ENCODE measurements around the gene EPHA5. TPM values are rescaled to one million over a fixed set of nuclear protein-coding genes. Genes with fewer than 3 reads are reported as not detected.

Gene EPHA5
- total and polyA plus RNA-seq, 7 donors = 0.15 to 0.71 (median 0.28) TPM; not detected in 2

GRCh38 chr4:65653740-65654361, 16.4 kb downstream of the EPHA5 start:
- H3K4me1 ChIP-seq = no peaks in the 10 kb centered on the region
- WGBS, 2 donors = 70 to 81% methylated on average over 6 of the region's 6 CpGs
- no peak for DNase-seq

GRCh38 chr4:65651751-65652150, 18.5 kb downstream of the EPHA5 start:
- WGBS, 2 donors = 57 to 78% methylated on average over 3 of the region's 3 CpGs
- TF ChIP-seq EP300 (IDR thresholded peaks at IDR 0.05) = no peak
- TF ChIP-seq, protein P1, sequence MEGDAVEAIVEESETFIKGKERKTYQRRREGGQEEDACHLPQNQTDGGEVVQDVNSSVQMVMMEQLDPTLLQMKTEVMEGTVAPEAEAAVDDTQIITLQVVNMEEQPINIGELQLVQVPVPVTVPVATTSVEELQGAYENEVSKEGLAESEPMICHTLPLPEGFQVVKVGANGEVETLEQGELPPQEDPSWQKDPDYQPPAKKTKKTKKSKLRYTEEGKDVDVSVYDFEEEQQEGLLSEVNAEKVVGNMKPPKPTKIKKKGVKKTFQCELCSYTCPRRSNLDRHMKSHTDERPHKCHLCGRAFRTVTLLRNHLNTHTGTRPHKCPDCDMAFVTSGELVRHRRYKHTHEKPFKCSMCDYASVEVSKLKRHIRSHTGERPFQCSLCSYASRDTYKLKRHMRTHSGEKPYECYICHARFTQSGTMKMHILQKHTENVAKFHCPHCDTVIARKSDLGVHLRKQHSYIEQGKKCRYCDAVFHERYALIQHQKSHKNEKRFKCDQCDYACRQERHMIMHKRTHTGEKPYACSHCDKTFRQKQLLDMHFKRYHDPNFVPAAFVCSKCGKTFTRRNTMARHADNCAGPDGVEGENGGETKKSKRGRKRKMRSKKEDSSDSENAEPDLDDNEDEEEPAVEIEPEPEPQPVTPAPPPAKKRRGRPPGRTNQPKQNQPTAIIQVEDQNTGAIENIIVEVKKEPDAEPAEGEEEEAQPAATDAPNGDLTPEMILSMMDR (IDR thresholded peaks at IDR 0.05) = no peak
- TF ChIP-seq POLR2AphosphoS5 (IDR thresholded peaks at IDR 0.05) = no peak
- TF ChIP-seq POLR2A (IDR thresholded peaks at IDR 0.05) = no peak
- intact Hi-C loops (cut with DNase I) = no loop called here
- H3K9me3 ChIP-seq = no peaks in the 10 kb centered on the region
- no peaks in the 10 kb centered on the region for H3K27me3 ChIP-seq
- no peak for DNase-seq
- no peak overlapping the region for H3K27ac ChIP-seq
- no peak overlapping the region for H3K4me3 ChIP-seq
- no peaks in the 10 kb centered on the region for H3K36me3 ChIP-seq
- no peaks in the 10 kb centered on the region for H3K4me1 ChIP-seq

More at GRCh38 chr4:65653740-65654361, 16.4 kb downstream of the EPHA5 start:
- no peak for TF ChIP-seq EP300 (IDR thresholded peaks at IDR 0.05)
- TF ChIP-seq, protein P1 (IDR thresholded peaks at IDR 0.05) = no peak
- TF ChIP-seq POLR2A (IDR thresholded peaks at IDR 0.05) = no peak
- no peak for TF ChIP-seq POLR2AphosphoS5 (IDR thresholded peaks at IDR 0.05)
- no peaks in the 10 kb centered on the region for H3K27me3 ChIP-seq
- H3K4me3 ChIP-seq = no peak overlapping the region
- no peaks in the 10 kb centered on the region for H3K9me3 ChIP-seq
- no peaks in the 10 kb centered on the region for H3K36me3 ChIP-seq
- no peak overlapping the region for H3K27ac ChIP-seq
- intact Hi-C loops (cut with DNase I) = no loop called here

DNA sequence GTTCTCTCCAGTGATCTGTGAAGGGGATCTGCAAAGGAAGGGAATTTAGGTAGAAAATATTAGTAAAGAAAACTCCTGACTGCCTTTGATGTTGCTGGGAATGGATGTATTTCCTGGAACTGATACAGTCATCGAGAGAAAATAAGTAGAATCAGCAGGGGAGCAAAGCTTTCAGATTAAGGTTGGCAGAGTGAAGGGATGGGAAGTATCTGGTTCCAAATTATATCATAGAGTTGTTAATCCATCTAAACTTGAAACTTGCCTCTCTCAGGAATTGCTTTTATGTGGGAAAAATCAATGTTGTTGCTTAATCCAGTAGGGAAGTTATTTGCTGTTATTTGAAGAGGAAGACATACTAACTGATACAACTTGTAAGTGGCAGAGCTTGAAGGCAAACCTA, 19.3 kb downstream of the EPHA5 start:
- 50 to 79% methylated on average over 1 of the region's 1 CpG for WGBS, 2 donors
- H3K27ac ChIP-seq = no peak overlapping the region
- H3K4me3 ChIP-seq = no peak overlapping the region
- H3K9me3 ChIP-seq = no peaks in the 10 kb centered on the region
- no peak for DNase-seq
- H3K36me3 ChIP-seq = no peaks in the 10 kb centered on the region
- intact Hi-C loops (cut with DNase I) = no loop called here
- no peaks in the 10 kb centered on the region for H3K4me1 ChIP-seq
- H3K27me3 ChIP-seq = no peaks in the 10 kb centered on the region
- TF ChIP-seq EP300 (IDR thresholded peaks at IDR 0.05) = no peak
- TF ChIP-seq, protein P1 (IDR thresholded peaks at IDR 0.05) = no peak
- TF ChIP-seq POLR2A (IDR thresholded peaks at IDR 0.05) = no peak
- TF ChIP-seq POLR2AphosphoS5 (IDR thresholded peaks at IDR 0.05) = no peak

DNA sequence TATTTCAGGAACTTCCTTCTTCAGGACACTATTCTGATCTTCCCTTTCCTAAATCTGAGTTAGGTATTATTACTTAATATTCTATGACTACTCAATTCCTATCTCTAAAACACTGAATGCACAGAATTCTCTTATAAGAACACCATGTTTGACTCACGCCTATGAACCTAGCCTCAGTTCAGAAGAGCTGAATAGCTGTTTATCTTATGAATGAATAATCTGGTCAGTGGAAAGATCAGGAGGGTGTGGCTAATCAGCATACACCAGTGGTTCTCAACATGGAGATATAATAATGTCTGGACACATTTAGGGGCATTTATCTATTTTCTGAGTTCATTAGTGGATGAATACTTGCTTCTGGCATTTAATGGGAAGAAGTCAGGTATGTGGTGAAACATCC, 24.2 kb downstream of the EPHA5 start:
- TF ChIP-seq POLR2A (IDR thresholded peaks at IDR 0.05) (no peak), POLR2AphosphoS5 (IDR thresholded peaks at IDR 0.05) (no peak), EP300 (IDR thresholded peaks at IDR 0.05) (no peak)
- TF ChIP-seq, protein P1 (IDR thresholded peaks at IDR 0.05) = no peak
- Histone ChIP-seq H3K27me3 (no peaks in the 10 kb centered on the region), H3K27ac (no peak overlapping the region), H3K4me1 (no peaks in the 10 kb centered on the region), H3K4me3 (no peak overlapping the region), H3K9me3 (no peaks in the 10 kb centered on the region), H3K36me3 (no peaks in the 10 kb centered on the region)
- intact Hi-C loops (cut with DNase I) = no loop called here
- DNase-seq = no peak
- 71 to 90% methylated on average over 1 of the region's 1 CpG for WGBS, 2 donors

GRCh38 chr4:65645185-65645584, 25.1 kb downstream of the EPHA5 start:
- H3K4me1 ChIP-seq = no peaks in the 10 kb centered on the region
- no peaks in the 10 kb centered on the region for H3K9me3 ChIP-seq
- H3K27me3 ChIP-seq = no peaks in the 10 kb centered on the region
- DNase-seq = no peak
- H3K27ac ChIP-seq = no peak overlapping the region
- no peaks in the 10 kb centered on the region for H3K36me3 ChIP-seq
- no peak overlapping the region for H3K4me3 ChIP-seq
- no peak for TF ChIP-seq EP300 (IDR thresholded peaks at IDR 0.05)
- TF ChIP-seq POLR2A (IDR thresholded peaks at IDR 0.05) = no peak
- no peak for TF ChIP-seq POLR2AphosphoS5 (IDR thresholded peaks at IDR 0.05)
- TF ChIP-seq, protein P1 (IDR thresholded peaks at IDR 0.05) = no peak
- intact Hi-C loops (cut with DNase I) = no loop called here
- WGBS, 2 donors = 60 to 76% methylated on average over 1 of the region's 1 CpG

All from sigmoid colon (tissue), 7 donors.